Measurements from ENCODE around the gene GRM1.

- TF ChIP-seq CTCF (IDR thresholded peaks at IDR 0.05; ENCODE audit: borderline replicate concordance, extremely low read depth, low read length, poor library complexity, severe bottlenecking) = no peak
- no peak for TF ChIP-seq EZH2 (IDR thresholded peaks at IDR 0.05; ENCODE audit: borderline replicate concordance, low read depth, low read length, severe bottlenecking)
These were observed 196.1 kb downstream of the GRM1 start for GRCh38 chr6:146224988-146225387.

Data from DND-41 (cell line).